ENCODE results near the gene BBC3. TPM values are rescaled to one million over a fixed set of nuclear protein-coding genes. Genes with fewer than 3 reads are reported as not detected.

BBC3 gene
- total RNA-seq, 2 donors from 2014 or later, result 1.3 to 11.4 TPM

GRCh38 chr19:47229676-47230053, 1.3 kb downstream of the BBC3 start:
- ATAC-seq, result no peak
- 7 to 10% methylated on average over 6 to 9 of the region's 9 CpGs for WGBS, 2 donors
- TF ChIP-seq POLR2A (IDR thresholded peaks at IDR 0.05), result no peak
- no peak for TF ChIP-seq CTCF (IDR thresholded peaks at IDR 0.05)
- Histone ChIP-seq H3K9me3 (no peaks in the 10 kb centered on the region), H3K27ac (peak overlapping the region; percentile 75 to 97 (median 93)), H3K27me3 (no peaks in the 10 kb centered on the region), H3K36me3 (replicated peaks in 1 of 2; ENCODE audit: insufficient read depth in 1 of 2, low read depth in 2 of 2) (no peaks in the 10 kb centered on the region), H3K4me3 (peak overlapping the region in 1 of 2 donors; percentile 14), H3K4me1 (peaks cover 61% of the 10 kb centered on the region)
- no peak for DNase-seq
- intact Hi-C loops (cut with DNase I), result no loop called here

GRCh38 chr19:47228937-47229675, 1.9 kb downstream of the BBC3 start:
- ATAC-seq (no peak), DNase-seq (no peak)
- Histone ChIP-seq H3K27me3 (no peaks in the 10 kb centered on the region), H3K4me3 (no peak overlapping the region), H3K4me1 (peaks cover 61% of the 10 kb centered on the region), H3K27ac (peak overlapping the region; percentile 90 to 99 (median 96)), H3K9me3 (no peaks in the 10 kb centered on the region), H3K36me3 (replicated peaks in 1 of 2; ENCODE audit: insufficient read depth in 1 of 2, low read depth in 2 of 2) (no peaks in the 10 kb centered on the region)
- no peak for TF ChIP-seq POLR2A (IDR thresholded peaks at IDR 0.05)
- TF ChIP-seq CTCF (IDR thresholded peaks at IDR 0.05), result no peak
- intact Hi-C loops (cut with DNase I), result no loop called here
- 37 to 41% methylated on average over 7 to 10 of the region's 10 CpGs for WGBS, 2 donors

- peak overlapping the region; percentile 90 to 99 (median 96) for H3K27ac ChIP-seq
- intact Hi-C loops (cut with DNase I), result no loop called here
- TF ChIP-seq CTCF (IDR thresholded peaks at IDR 0.05) (no peak), POLR2A (IDR thresholded peaks at IDR 0.05) (no peak)
- DNase-seq (peak; percentile 49 to 62 (median 55)), ATAC-seq (no peak)
- 0 to 17% methylated on average over 2 to 28 of the region's 50 CpGs for WGBS, 2 donors
- H3K4me1 ChIP-seq, result peaks cover 61% of the 10 kb centered on the region
- no peaks in the 10 kb centered on the region for H3K36me3 ChIP-seq (replicated peaks in 1 of 2; ENCODE audit: insufficient read depth in 1 of 2, low read depth in 2 of 2)
- no peaks in the 10 kb centered on the region for H3K9me3 ChIP-seq
- H3K27me3 ChIP-seq, result no peaks in the 10 kb centered on the region
- no peak overlapping the region for H3K4me3 ChIP-seq
Observed at GRCh38 chr19:47228168-47228936, 2.6 kb downstream of the BBC3 start.

GRCh38 chr19:47227352-47228167, 3.4 kb downstream of the BBC3 start:
- 5 to 12% methylated on average over 17 to 27 of the region's 27 CpGs for whole genome bisulfite sequencing, 2 donors
- ATAC-seq, result peak; percentile 17

More at GRCh38 chr19:47227352-47228167, 3.4 kb downstream of the BBC3 start:
- peak; percentile 78 to 90 (median 84) for DNase-seq
- Histone ChIP-seq H3K4me1 (peaks cover 56% of the 10 kb centered on the region), H3K27ac (peak overlapping the region; percentile 90 to 99 (median 96)), H3K9me3 (no peaks in the 10 kb centered on the region), H3K27me3 (no peaks in the 10 kb centered on the region), H3K4me3 (no peak overlapping the region), H3K36me3 (replicated peaks in 1 of 2; ENCODE audit: insufficient read depth in 1 of 2, low read depth in 2 of 2) (no peaks in the 10 kb centered on the region)
- intact Hi-C loops (cut with DNase I), result no loop called here
- peak; percentile 20 to 51 (median 45) for TF ChIP-seq POLR2A (IDR thresholded peaks at IDR 0.05)
- no peak for TF ChIP-seq CTCF (IDR thresholded peaks at IDR 0.05)

All from body of pancreas (tissue), 4 donors.